HepG2 (cell line): ENCODE results near the gene PSMB10. TPM values are rescaled to one million over a fixed set of nuclear protein-coding genes. Genes with fewer than 3 reads are reported as not detected.

ENCODE experiments used
- GMEB2 ChIP-seq: IDR thresholded peaks from 2 replicates; pipeline ENCODE4 v1.6.1; 2016; ENCODE audit warnings: missing biosample characterization, missing genetic modification reagents, low read depth
- HCFC1 ChIP-seq: fragments of 150-350 bp; IDR thresholded peaks from 2 replicates; pipeline ENCODE4 v1.6.1; 2014; ENCODE audit warnings: low read depth, low read length
- HNF1B ChIP-seq: sonication (generic); formaldehyde crosslinking; IDR thresholded peaks from 2 replicates; pipeline ENCODE4 v1.5.1; 2020; ENCODE audit warnings: mild to moderate bottlenecking, moderate library complexity, missing genetic modification reagents
- LCORL ChIP-seq, 2 experiments: fragments of 450-650 bp in 1 of 2; sonication (generic) in 1 of 2; formaldehyde crosslinking in 1 of 2; IDR thresholded peaks; 2 replicates each; pipeline versions ENCODE4 v1.5.0 to v1.6.1; 2017 to 2020; ENCODE audit warnings: antibody characterized with exemption in 1 of 2, missing genetic modification reagents in 1 of 2
- POLR2AphosphoS2 ChIP-seq: IDR thresholded peaks from 2 replicates; pipeline ENCODE4 v1.6.1; 2011; ENCODE audit warnings: low read depth, low read length, improper control_type of control experiment
- SIN3A ChIP-seq: IDR thresholded peaks from 2 replicates; pipeline ENCODE4 v1.6.1; 2011; ENCODE audit warnings: low read depth, mild to moderate bottlenecking, control low read depth, low read length, borderline replicate concordance
- SMC3 ChIP-seq: IDR thresholded peaks from 2 replicates; pipeline ENCODE4 v1.6.1; 2011; ENCODE audit warnings: low read length, improper control_type of control experiment
- SRY ChIP-seq: sonication (generic); formaldehyde crosslinking; IDR thresholded peaks from 2 replicates; pipeline ENCODE4 v1.8.0; 2022; ENCODE audit warnings: mild to moderate bottlenecking, missing genetic modification reagents
- YEATS2 ChIP-seq: sonication (generic); formaldehyde crosslinking; IDR thresholded peaks from 2 replicates; pipeline ENCODE4 v1.4.0; 2020; ENCODE audit warnings: missing genetic modification reagents, borderline replicate concordance
- ZMAT3 ChIP-seq: sonication (generic); formaldehyde crosslinking; conservative IDR thresholded peaks from 2 replicates; pipeline ENCODE4 v1.7.0; 2021; ENCODE audit warnings: missing genetic modification reagents
- ZNF331 ChIP-seq: sonication (generic); formaldehyde crosslinking; IDR thresholded peaks from 2 replicates; pipeline ENCODE4 v1.4.0; 2020; ENCODE audit warnings: missing genetic modification reagents
- polyA plus RNA-seq, 8 experiments: library from polyadenylated mRNA; depleted of rRNA in 3 of 8; stranded (reverse) in 7 of 8; unstranded in 1 of 8; fragments of >200 nt; fragmentation: Illumina TruSeq in 4 of 8; extraction: Trizol in 4 of 8; gene quantifications; 2 replicates each; pipeline versions ENCODE4 v1.2.1 to v1.2.3, GENCODE V29; 2011 to 2016; ENCODE audit warnings: low read depth in 4 of 8, missing spikeins in 1 of 8, mixed read lengths in 1 of 8; ENCODE audit not compliant: insufficient read depth in 1 of 8
- total RNA-seq, 5 experiments: library from RNA; depleted of rRNA; stranded (reverse); fragments of >200 nt; fragmentation: Illumina TruSeq; extraction: Trizol; gene quantifications; 2 replicates each; pipeline ENCODE4 v1.2.3, GENCODE V29; 2016; ENCODE audit warnings: low read depth in 1 of 5
- TF ChIP-seq, protein P1 (sequence below): sonication (generic); formaldehyde crosslinking; IDR thresholded peaks from 2 replicates; pipeline ENCODE4 v1.4.0; 2020; ENCODE audit warnings: missing genetic modification reagents, borderline replicate concordance
- TF ChIP-seq, protein P2 (sequence below), 2 experiments: sonication (generic) in 1 of 2; formaldehyde crosslinking in 1 of 2; IDR thresholded peaks; 2 replicates each; pipeline versions ENCODE4 v1.4.0 to v1.6.1; 2016 to 2020; ENCODE audit warnings: borderline replicate concordance in 1 of 2, low read depth in 1 of 2, mild to moderate bottlenecking in 1 of 2, missing genetic modification reagents in 1 of 2
- TF ChIP-seq, protein P3 (sequence below): sonication (generic); formaldehyde crosslinking; IDR thresholded peaks from 2 replicates; pipeline ENCODE4 v1.8.1; 2023; ENCODE audit warnings: missing genetic modification reagents, inconsistent platforms, borderline replicate concordance

PSMB10 gene
- total and polyA plus RNA-seq, 2 of the 13 experiments (the other 11 are each of a cell fraction or from before 2014, with no cell fraction given) = 12.7 to 65.9 TPM

GRCh38 chr16:67928561-67929364, 7.9 kb downstream of the PSMB10 start (continued):
- TF ChIP-seq, protein P1, sequence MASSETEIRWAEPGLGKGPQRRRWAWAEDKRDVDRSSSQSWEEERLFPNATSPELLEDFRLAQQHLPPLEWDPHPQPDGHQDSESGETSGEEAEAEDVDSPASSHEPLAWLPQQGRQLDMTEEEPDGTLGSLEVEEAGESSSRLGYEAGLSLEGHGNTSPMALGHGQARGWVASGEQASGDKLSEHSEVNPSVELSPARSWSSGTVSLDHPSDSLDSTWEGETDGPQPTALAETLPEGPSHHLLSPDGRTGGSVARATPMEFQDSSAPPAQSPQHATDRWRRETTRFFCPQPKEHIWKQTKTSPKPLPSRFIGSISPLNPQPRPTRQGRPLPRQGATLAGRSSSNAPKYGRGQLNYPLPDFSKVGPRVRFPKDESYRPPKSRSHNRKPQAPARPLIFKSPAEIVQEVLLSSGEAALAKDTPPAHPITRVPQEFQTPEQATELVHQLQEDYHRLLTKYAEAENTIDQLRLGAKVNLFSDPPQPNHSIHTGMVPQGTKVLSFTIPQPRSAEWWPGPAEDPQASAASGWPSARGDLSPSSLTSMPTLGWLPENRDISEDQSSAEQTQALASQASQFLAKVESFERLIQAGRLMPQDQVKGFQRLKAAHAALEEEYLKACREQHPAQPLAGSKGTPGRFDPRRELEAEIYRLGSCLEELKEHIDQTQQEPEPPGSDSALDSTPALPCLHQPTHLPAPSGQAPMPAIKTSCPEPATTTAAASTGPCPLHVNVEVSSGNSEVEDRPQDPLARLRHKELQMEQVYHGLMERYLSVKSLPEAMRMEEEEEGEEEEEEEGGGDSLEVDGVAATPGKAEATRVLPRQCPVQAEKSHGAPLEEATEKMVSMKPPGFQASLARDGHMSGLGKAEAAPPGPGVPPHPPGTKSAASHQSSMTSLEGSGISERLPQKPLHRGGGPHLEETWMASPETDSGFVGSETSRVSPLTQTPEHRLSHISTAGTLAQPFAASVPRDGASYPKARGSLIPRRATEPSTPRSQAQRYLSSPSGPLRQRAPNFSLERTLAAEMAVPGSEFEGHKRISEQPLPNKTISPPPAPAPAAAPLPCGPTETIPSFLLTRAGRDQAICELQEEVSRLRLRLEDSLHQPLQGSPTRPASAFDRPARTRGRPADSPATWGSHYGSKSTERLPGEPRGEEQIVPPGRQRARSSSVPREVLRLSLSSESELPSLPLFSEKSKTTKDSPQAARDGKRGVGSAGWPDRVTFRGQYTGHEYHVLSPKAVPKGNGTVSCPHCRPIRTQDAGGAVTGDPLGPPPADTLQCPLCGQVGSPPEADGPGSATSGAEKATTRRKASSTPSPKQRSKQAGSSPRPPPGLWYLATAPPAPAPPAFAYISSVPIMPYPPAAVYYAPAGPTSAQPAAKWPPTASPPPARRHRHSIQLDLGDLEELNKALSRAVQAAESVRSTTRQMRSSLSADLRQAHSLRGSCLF = no peak
- TF ChIP-seq YEATS2 (no peak), ZMAT3 (CRISPR knock-in tag) (no peak), SIN3A (no peak), HNF1B (no peak), HCFC1 (no peak), SRY (CRISPR knock-in tag) (no peak; the same call in 1 of the 2 replicates), GMEB2 (CRISPR knock-in tag) (no peak), ZNF331 (no peak; the same call in 1 of the 2 replicates), LCORL (IDR thresholded peaks at IDR 0.05) (no peak), LCORL (CRISPR knock-in tag; IDR thresholded peaks at IDR 0.05) (no peak), POLR2AphosphoS2 (no peak), SMC3 (peak; percentile 95)
- TF ChIP-seq, protein P2, sequence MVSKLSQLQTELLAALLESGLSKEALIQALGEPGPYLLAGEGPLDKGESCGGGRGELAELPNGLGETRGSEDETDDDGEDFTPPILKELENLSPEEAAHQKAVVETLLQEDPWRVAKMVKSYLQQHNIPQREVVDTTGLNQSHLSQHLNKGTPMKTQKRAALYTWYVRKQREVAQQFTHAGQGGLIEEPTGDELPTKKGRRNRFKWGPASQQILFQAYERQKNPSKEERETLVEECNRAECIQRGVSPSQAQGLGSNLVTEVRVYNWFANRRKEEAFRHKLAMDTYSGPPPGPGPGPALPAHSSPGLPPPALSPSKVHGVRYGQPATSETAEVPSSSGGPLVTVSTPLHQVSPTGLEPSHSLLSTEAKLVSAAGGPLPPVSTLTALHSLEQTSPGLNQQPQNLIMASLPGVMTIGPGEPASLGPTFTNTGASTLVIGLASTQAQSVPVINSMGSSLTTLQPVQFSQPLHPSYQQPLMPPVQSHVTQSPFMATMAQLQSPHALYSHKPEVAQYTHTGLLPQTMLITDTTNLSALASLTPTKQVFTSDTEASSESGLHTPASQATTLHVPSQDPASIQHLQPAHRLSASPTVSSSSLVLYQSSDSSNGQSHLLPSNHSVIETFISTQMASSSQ (IDR thresholded peaks at IDR 0.05; ENCODE audit: low read depth) = no peak
- TF ChIP-seq, protein P2 (CRISPR knock-in tag; IDR thresholded peaks at IDR 0.05; ENCODE audit: borderline replicate concordance) = no peak
- TF ChIP-seq, protein P3, sequence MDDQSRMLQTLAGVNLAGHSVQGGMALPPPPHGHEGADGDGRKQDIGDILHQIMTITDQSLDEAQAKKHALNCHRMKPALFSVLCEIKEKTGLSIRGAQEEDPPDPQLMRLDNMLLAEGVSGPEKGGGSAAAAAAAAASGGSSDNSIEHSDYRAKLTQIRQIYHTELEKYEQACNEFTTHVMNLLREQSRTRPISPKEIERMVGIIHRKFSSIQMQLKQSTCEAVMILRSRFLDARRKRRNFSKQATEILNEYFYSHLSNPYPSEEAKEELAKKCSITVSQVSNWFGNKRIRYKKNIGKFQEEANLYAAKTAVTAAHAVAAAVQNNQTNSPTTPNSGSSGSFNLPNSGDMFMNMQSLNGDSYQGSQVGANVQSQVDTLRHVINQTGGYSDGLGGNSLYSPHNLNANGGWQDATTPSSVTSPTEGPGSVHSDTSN (CRISPR knock-in tag) = no peak
